Ovary (tissue), 3 donors: Measurements from ENCODE around the gene APLNR.

ENCODE experiments used
- EP300 ChIP-seq: sonication (generic); formaldehyde crosslinking; IDR thresholded peaks from one replicate; pipeline ENCODE4 v1.6.1; 2017; ENCODE audit warnings: antibody characterized with exemption
- POLR2A ChIP-seq: fragments of 450-650 bp; IDR thresholded peaks from one replicate; pipeline ENCODE4 v1.6.1; 2017; ENCODE audit warnings: antibody characterized with exemption, mild to moderate bottlenecking, moderate library complexity
- TF ChIP-seq, protein P1 (sequence below), 3 donors: fragments of 450-650 bp in 2 of 3; fragments of 200-600 bp in 1 of 3; IDR thresholded peaks; one replicate each; pipeline versions ENCODE4 v1.5.1 to v1.8.0; 2016 to 2022; ENCODE audit warnings: antibody characterized with exemption in 3 of 3, mild to moderate bottlenecking in 1 of 3
- donor health status: DM: no; HTN: no; CAD: no.

DNA sequence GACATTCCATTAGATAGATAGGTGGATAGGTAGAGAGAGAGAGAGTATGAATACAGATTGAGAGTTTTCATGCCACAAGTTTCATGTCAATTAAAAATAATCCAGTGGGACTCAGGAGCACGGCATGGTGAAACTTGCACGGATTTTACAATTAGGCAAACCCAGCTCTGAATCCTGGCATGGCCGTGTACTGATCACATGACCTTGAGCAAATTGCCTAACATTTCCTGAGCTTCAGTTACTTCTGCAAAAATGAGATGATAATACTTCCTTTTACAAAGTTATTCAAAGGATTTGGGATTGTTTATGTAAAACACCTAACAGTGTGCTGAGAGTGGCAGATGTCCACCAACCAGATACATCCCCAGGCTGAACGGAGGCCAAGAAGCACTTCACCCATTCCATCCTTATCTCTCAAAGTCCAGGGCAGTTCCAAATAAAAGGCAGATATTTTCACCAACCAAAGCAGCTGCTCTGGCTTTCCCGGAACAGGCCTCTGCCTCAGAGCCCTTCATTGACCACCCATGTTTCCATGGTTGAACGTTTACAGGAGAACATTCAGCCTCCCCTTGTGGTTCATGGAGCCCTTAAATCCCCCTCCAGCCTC, 17.9 kb downstream of the APLNR start:
- TF ChIP-seq, protein P1, sequence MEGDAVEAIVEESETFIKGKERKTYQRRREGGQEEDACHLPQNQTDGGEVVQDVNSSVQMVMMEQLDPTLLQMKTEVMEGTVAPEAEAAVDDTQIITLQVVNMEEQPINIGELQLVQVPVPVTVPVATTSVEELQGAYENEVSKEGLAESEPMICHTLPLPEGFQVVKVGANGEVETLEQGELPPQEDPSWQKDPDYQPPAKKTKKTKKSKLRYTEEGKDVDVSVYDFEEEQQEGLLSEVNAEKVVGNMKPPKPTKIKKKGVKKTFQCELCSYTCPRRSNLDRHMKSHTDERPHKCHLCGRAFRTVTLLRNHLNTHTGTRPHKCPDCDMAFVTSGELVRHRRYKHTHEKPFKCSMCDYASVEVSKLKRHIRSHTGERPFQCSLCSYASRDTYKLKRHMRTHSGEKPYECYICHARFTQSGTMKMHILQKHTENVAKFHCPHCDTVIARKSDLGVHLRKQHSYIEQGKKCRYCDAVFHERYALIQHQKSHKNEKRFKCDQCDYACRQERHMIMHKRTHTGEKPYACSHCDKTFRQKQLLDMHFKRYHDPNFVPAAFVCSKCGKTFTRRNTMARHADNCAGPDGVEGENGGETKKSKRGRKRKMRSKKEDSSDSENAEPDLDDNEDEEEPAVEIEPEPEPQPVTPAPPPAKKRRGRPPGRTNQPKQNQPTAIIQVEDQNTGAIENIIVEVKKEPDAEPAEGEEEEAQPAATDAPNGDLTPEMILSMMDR (IDR thresholded peaks at IDR 0.05), result no peak
- no peak for TF ChIP-seq POLR2A
- no peak for TF ChIP-seq EP300
